HAP-1 (cell line): ENCODE measurements around the gene GTF3C6.

Experiments
- DNase-seq, 2 experiments: peaks; one replicate each; pipeline ENCODE4 v3.0.0-alpha.2; 2016 to 2020; ENCODE audit warnings: low spot score in 2 of 2
- H3K27me3 ChIP-seq: fragments of 250-450 bp; sonication (Bioruptor Pico); 2 replicates; pipeline ENCODE4 v1.5.1; 2020; ENCODE audit warnings: low read depth, mild to moderate bottlenecking, moderate library complexity
- H3K36me3 ChIP-seq: fragments of 250-450 bp; sonication (Bioruptor Pico); replicated peaks from 2 replicates; pipeline ENCODE4 v1.5.1; 2020; ENCODE audit warnings: mild to moderate bottlenecking
- H3K4me1 ChIP-seq: fragments of 250-450 bp; sonication (Bioruptor Pico); 2 replicates; pipeline ENCODE4 v1.5.1; 2020; ENCODE audit warnings: mild to moderate bottlenecking
- H3K4me3 ChIP-seq: fragments of 250-450 bp; sonication (Bioruptor Pico); 2 replicates; pipeline ENCODE4 v1.5.1; 2020; ENCODE audit warnings: mild to moderate bottlenecking, moderate library complexity
- H3K9me3 ChIP-seq: fragments of 250-450 bp; sonication (Bioruptor Pico); 2 replicates; pipeline ENCODE4 v1.5.1; 2020; ENCODE audit warnings: mild to moderate bottlenecking, moderate library complexity
- in situ Hi-C: fragments of 300-500 bp; cut with MboI; formaldehyde crosslinking; loops from 3 replicates; pipeline ENCODE4 v1.14.3; 2020; ENCODE audit warnings: low sequenced_read_pairs, inconsistent platforms, mixed read lengths

Gene GTF3C6, protein sequence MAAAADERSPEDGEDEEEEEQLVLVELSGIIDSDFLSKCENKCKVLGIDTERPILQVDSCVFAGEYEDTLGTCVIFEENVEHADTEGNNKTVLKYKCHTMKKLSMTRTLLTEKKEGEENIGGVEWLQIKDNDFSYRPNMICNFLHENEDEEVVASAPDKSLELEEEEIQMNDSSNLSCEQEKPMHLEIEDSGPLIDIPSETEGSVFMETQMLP

DNA sequence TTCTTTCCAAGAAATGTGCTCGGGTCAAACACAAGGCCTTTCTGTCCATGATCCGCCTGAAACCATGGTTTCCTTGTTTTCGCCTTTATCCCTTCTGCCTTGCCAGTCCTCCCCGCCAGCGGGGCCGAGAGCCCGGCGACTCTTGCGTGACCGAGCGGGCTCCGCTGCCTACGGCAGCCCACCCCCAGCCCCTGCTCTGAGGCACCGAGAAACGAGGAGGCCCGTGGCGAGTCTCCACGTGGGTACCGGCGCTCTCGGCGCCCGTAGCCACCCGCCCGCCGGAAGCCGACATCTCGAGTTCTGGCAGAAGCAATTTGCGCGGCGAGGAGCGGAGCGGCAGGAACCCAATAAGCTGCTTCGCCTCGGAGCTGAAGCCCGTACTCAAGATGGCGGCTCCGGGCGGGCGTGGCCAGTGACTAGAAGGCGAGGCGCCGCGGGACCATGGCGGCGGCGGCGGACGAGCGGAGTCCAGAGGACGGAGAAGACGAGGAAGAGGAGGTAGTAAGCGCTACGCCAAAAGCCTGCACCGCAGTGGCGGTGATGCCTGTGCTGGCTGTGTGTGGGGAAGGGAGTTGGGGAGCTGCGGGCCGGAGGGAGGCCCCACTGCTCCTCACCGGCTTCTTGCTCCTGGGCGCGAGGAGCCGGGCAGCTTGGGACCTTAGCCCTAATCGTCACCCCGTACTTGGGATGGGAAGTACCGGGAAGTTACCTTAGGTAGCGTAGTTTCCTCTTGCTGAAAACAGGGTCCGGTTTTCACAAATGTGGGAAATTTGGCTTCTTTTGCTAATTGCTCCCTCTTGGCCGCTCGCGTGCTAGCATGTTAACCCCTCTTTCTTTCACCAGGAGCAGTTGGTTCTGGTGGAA is at the start of gene GTF3C6:
TSS of gene GTF3C6 (plus strand) at position 378 of the 864 bp plus-strand sequence. CDS start at position 442, 64 bp downstream.
- DNase-seq, result peak; percentile 87 to 94
- in situ Hi-C loops, result no loop called here
- H3K9me3 ChIP-seq, result no peaks in the 10 kb centered on the region
- no peaks in the 10 kb centered on the region; the same call in none of the 2 replicates for H3K4me1 ChIP-seq
- H3K4me3 ChIP-seq, result peak within 1 kb of the TSS; percentile 60
- H3K27me3 ChIP-seq, result no peaks in the 10 kb centered on the region
- peaks cover 26% of the 10 kb centered on the region for H3K36me3 ChIP-seq

DNA sequence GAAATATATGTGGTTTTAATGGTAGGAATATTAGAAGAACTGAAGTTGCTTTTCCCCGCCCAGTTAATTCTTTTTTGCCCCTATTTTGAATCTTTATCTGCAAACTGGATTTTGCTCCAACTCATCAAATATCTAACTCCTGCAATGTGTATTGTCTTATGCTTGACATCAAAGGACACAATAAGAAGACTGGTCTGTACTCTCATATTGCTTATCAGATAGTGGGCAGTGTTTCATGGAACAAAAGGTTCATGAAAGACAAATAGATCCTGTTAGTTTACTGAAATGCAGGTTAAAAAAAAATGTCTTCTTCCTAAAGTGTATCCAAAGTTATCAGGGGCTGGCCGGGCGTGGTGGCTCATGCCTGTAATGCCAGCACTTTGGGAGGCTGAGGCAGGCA is 27.7 kb upstream of the GTF3C6 start:
- no peaks in the 10 kb centered on the region for H3K4me1 ChIP-seq
- no peaks in the 10 kb centered on the region for H3K9me3 ChIP-seq
- in situ Hi-C loops, result no loop called here
- H3K27me3 ChIP-seq, result no peaks in the 10 kb centered on the region
- no peaks in the 10 kb centered on the region for H3K36me3 ChIP-seq
- DNase-seq, result no peak
- H3K4me3 ChIP-seq, result no peak overlapping the region

DNA sequence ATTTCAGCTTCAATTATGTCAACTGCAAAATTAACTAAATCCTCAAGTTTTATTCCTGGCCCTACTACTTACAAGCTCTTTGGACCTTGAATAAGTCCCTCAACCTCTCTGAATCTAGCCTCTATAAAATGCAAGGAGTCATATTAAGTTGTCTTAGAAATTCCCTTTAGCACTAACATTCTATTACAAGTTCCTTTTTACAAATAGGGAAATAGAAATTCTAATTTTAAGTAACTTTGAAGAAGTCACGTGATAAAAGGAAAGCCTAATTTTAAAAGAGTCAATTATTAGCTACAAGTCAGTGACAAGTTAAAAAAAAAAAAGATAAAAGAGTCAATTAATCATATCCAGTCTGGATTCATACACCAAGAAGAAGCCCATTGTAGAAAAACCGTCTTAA is 24.6 kb upstream of the GTF3C6 start:
- H3K9me3 ChIP-seq, result no peaks in the 10 kb centered on the region
- no peaks in the 10 kb centered on the region for H3K4me1 ChIP-seq
- H3K36me3 ChIP-seq, result no peaks in the 10 kb centered on the region
- DNase-seq, result no peak
- H3K27me3 ChIP-seq, result no peaks in the 10 kb centered on the region
- no peak overlapping the region for H3K4me3 ChIP-seq
- in situ Hi-C loops, result no loop called here

DNA sequence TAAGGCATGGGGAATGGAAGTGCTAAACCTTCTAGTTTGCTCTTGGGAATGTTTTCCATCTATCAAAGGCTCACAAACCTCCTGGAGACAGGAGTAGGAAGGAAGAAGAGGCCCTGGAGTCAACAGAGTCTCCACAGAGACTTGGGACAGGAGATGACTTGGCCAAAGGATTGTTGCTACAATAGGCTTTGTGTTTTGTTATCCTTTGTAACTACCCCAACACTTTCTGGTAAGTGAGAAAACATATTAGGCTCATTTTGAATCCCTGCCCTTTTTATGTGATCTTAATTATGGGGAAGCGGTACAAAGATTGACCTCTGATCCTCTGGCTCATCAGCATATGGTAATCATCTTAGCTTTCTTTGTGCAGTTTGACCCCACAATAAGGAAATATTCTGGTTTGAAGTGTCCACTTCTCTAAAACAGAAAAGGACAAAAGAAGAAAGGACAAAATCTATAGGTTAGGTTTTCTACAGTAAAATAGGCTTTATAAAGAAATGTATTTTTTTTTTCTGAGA is 24.1 kb upstream of the GTF3C6 start:
- Histone ChIP-seq H3K27me3 (no peaks in the 10 kb centered on the region), H3K4me3 (no peak overlapping the region), H3K9me3 (no peaks in the 10 kb centered on the region), H3K36me3 (no peaks in the 10 kb centered on the region), H3K4me1 (no peaks in the 10 kb centered on the region)
- no peak for DNase-seq
- in situ Hi-C loops, result no loop called here

DNA sequence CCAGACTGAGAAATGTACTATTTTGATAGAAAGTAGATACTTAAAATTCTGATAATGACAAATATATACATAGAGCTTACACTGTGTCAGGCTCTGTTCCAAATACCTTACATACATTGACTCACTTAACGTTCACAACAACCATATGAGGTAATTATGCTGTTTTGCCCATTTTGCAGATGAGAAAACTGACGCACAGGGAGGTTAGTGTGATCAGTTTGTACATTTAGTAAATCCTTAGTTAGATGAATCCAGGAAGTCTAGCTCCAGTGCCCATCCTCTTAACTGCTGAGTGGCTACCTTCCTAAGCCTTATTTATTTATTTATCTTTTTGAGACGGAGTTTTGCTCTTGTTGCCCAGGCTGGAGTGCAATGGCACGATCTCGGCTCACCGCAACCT is 23.3 kb upstream of the GTF3C6 start:
- H3K4me3 ChIP-seq, result no peak overlapping the region
- DNase-seq, result no peak
- H3K9me3 ChIP-seq, result no peaks in the 10 kb centered on the region
- in situ Hi-C loops, result no loop called here
- H3K36me3 ChIP-seq, result no peaks in the 10 kb centered on the region
- H3K4me1 ChIP-seq, result no peaks in the 10 kb centered on the region
- no peaks in the 10 kb centered on the region for H3K27me3 ChIP-seq

DNA sequence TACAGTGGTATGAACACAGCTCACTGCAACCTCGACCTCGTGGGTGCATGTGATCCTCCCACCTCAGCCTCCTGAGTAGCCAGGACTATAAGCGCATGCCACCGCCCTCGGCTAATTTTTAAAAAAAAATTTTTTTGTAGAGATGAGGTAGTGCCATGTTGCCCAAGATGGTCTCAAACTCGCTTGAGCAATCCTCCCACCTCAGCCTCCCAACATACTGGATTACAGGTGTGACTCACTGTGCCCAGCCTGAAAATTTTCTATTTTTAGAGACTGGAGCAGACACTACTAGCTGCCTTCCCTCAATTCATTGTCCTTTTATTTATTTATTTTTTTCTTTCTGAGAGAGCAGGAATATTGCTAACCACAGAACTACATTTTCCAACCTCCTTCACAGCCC is 20.3 kb upstream of the GTF3C6 start:
- Histone ChIP-seq H3K4me3 (no peak overlapping the region), H3K4me1 (no peaks in the 10 kb centered on the region), H3K36me3 (no peaks in the 10 kb centered on the region), H3K9me3 (no peaks in the 10 kb centered on the region), H3K27me3 (no peaks in the 10 kb centered on the region)
- in situ Hi-C loops, result no loop called here
- DNase-seq, result no peak

DNA sequence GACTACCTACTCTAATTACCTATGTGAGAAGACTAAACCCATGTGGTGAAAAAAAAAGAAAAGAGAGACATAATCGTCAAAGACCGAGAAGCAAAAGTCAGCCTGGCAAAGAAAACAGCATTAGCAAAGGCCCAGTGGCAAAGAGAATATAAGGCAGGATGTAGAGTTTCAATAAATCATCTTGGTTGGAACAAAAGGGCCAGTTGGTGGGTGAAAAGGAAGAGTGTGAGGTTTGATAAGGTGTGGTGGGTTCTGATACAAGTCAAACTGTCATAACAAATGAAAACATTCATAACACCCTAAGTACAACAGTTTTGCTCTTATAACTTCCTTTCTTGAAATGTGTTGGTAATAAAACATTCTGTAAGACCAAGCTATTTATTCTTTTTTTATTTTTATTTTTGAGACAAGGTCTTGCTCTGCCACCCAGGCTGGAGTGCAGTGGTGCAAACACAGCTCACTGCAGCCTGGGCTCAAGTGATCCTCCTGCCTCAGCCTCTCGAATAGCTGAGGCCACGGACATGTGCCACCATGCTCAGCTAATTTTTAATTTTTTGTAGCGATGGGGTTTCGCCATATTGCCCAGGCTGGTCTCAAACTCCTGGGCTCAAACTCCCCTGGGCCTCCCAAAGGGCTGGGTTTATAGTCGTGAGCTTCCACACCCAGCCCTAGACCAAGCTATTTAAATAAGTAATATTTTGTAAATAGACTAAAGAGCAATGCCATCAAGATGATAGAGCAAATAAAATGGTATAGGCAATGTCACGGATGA is 18.9 kb upstream of the GTF3C6 start:
- H3K27me3 ChIP-seq, result no peaks in the 10 kb centered on the region
- DNase-seq, result no peak
- no peaks in the 10 kb centered on the region for H3K9me3 ChIP-seq
- H3K4me1 ChIP-seq, result no peaks in the 10 kb centered on the region
- in situ Hi-C loops, result no loop called here
- H3K4me3 ChIP-seq, result no peak overlapping the region
- no peaks in the 10 kb centered on the region for H3K36me3 ChIP-seq

DNA sequence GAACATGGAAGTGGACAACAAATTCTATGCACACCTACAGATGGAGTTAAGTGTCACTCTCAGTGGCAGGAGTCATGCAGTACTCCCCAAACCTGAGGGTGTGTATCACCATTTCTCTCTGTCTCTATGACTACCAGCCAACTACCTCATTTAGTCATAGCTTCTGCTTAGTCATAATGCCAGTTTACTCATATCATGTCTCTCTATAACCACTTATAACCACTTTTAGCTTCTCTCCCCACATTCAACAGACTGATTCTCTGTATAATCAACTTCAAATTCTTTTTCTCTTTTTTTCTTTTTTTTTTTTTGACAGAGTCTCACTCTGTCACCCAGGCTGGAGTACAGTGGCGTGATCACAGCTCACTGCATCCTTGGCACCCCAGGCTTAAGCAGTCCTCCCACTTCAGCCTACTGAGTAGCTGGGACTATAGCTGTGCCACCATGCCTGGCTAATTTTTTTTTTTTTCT is 13.8 kb upstream of the GTF3C6 start:
- no peaks in the 10 kb centered on the region for H3K9me3 ChIP-seq
- DNase-seq, result no peak
- H3K4me3 ChIP-seq, result no peak overlapping the region
- no peaks in the 10 kb centered on the region for H3K4me1 ChIP-seq
- in situ Hi-C loops, result no loop called here
- H3K27me3 ChIP-seq, result no peaks in the 10 kb centered on the region
- H3K36me3 ChIP-seq, result no peaks in the 10 kb centered on the region

DNA sequence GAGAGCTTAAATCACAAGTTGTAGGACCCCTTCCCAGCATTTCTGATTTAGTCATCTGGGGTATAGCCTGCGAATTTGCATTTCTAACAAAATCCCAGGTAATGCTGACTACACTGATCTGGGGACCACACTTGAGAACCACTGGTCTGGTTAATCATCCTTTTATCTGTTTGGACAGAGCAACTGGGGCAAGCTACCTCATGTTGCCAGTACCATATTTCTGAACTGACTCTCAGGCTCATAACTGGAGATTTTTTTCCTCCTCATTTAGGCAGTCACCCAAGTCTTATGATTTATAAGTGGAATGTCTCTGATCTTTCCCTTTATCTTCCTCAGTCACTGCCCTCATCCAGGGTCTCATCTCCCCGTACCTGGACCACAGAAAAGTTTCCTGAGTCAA is 12.0 kb upstream of the GTF3C6 start:
- Histone ChIP-seq H3K27me3 (no peaks in the 10 kb centered on the region), H3K9me3 (no peaks in the 10 kb centered on the region), H3K4me1 (no peaks in the 10 kb centered on the region), H3K36me3 (no peaks in the 10 kb centered on the region), H3K4me3 (no peak overlapping the region)
- DNase-seq, result no peak
- in situ Hi-C loops, result no loop called here

DNA sequence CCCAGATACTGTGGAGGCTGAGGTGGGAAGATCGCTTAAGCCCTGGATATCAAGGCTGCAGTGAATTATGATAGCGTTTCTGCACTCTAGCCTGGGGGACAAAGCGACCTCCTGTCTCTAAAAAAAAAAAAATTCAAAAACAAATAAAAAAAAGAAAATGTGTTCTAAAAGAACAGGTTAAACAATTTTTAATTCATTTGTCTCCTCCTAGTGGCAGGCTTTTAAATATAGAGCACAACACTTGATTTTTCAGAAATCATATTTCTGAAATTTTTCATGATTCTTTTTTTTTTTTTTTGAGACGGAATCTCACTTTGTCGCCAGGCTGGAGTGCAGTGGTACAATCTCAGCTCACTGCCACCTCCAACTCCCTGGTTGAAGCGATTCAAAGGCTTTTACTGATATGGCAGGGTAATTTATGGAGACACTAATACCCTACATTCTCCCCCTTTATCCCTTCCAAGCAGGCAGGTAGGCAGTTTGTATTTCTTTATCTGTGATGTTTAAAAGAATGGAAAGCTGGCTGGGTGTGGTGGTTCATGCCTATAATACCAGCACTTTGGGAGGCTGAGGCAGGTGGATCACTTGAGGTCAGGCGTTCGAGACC is 8.7 kb upstream of the GTF3C6 start:
- DNase-seq, result peak in 1 of 2 experiments; percentile 20
- no peak overlapping the region for H3K4me3 ChIP-seq
- in situ Hi-C loops, result no loop called here

DNA sequence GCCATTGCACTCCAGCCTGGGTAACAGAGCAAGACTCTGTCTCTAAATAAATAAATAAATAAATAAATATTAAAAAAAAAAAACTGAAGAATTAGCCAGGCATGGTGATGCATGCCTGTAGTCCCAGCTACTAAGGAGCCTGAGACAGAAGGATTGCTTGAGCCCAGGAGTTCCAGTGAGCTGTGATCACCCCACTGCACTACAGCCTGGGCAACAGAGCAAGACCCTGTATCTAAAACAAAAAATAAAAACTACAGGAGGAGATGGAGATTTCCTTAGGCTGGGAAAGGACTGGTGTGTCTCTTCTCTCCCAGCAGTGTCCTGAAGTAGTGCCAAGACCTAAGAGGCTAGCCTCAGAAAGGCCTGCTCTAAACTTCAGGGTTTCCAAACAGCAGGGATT is 8.1 kb upstream of the GTF3C6 start:
- Histone ChIP-seq H3K27me3 (no peaks in the 10 kb centered on the region), H3K36me3 (no peaks in the 10 kb centered on the region), H3K9me3 (no peaks in the 10 kb centered on the region), H3K4me3 (no peak overlapping the region), H3K4me1 (no peaks in the 10 kb centered on the region)
- no peak for DNase-seq
- in situ Hi-C loops, result no loop called here

More for the DNA sequence above, 8.7 kb upstream of the GTF3C6 start:
- no peaks in the 10 kb centered on the region for H3K36me3 ChIP-seq
- no peaks in the 10 kb centered on the region for H3K27me3 ChIP-seq
- H3K9me3 ChIP-seq, result no peaks in the 10 kb centered on the region
- H3K4me1 ChIP-seq, result no peaks in the 10 kb centered on the region

DNA sequence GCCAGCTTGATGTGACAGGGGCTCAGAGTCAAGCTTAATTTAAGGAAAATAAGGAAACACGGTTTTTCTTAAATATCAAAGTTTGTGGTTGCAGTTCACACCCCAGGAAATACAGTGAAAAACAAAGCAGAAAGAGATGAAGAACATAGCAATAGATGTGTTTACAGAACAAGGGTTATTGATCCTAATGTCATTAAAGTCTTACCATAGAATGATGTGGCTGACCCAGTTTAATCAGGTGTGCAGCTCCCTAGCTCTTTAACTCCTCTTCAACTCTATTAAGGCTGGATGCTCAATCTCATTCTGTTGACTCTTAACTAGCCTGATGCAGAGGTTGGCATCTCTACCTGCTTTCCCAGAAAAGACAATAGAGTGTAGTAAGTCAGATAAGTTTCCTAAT is 7.5 kb upstream of the GTF3C6 start:
- Histone ChIP-seq H3K4me3 (no peak overlapping the region), H3K36me3 (no peaks in the 10 kb centered on the region), H3K4me1 (no peaks in the 10 kb centered on the region), H3K9me3 (no peaks in the 10 kb centered on the region), H3K27me3 (no peaks in the 10 kb centered on the region)
- no peak for DNase-seq
- in situ Hi-C loops, result no loop called here

DNA sequence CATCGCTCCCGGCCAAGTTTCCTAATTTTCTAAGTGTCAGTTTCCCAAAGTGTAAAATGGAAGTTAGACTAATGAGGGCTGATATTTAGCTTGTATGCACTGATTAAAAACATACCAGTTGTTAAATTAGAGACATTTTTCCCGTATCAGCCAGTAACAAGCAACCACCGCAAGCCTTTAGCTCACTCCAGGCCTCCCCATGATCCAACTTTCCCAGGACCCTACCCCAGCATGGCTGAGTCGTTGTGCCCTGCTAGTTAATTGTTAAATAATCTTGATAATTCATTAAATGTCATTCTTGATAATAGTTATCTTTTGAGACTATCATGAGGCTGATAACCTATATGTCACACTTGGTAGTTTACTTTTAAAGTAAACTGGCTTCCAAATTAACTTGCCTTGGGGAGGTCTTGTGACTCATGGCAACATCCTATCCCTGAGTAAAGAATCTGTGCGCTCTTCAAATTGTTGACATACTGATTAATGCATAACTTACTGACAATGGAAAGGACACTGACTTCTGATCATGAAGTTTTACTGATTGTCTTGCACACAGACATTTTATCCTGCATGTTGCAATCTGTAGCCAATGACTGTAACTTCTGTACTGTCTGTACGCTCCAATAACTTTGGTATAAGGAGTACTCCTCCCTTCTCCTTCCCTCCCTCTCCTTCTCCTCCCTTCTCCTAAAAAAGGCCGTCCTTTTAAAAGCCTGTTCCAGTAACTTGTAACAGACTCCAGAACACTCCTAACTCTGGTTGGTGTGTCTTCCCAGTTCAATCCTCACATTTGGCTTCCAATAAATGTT is 6.3 kb upstream of the GTF3C6 start:
- Histone ChIP-seq H3K9me3 (no peaks in the 10 kb centered on the region), H3K36me3 (no peaks in the 10 kb centered on the region), H3K4me1 (no peaks in the 10 kb centered on the region), H3K27me3 (no peaks in the 10 kb centered on the region), H3K4me3 (no peak overlapping the region)
- no peak for DNase-seq
- in situ Hi-C loops, result no loop called here
